GM19193 (cell line): ENCODE data around the gene SRC.

ENCODE experiments used
- POLR2A ChIP-seq: IDR thresholded peaks from 4 replicates; pipeline ENCODE4 v1.6.1; 2011; ENCODE audit not compliant: insufficient read depth, insufficient read length; ENCODE audit errors: extremely low read depth

The SRC gene

GRCh38 chr20:37396416-37397075, 50.6 kb downstream of the SRC start:
- TF ChIP-seq POLR2A: no peak

- TF ChIP-seq POLR2A: no peak
Observed at GRCh38 chr20:37397076-37397953, 51.4 kb downstream of the SRC start.

GRCh38 chr20:37397954-37398749, 52.2 kb downstream of the SRC start:
- TF ChIP-seq POLR2A: no peak

GRCh38 chr20:37398750-37399621, 53.0 kb downstream of the SRC start:
- peak; percentile 11 for TF ChIP-seq POLR2A

GRCh38 chr20:37401282-37401929, 55.5 kb downstream of the SRC start:
- no peak for TF ChIP-seq POLR2A

- no peak for TF ChIP-seq POLR2A
Observed at GRCh38 chr20:37401930-37402675, 56.2 kb downstream of the SRC start.

- TF ChIP-seq POLR2A: no peak
Observed at GRCh38 chr20:37403107-37404033, 57.4 kb downstream of the SRC start.

- no peak for TF ChIP-seq POLR2A
Observed at GRCh38 chr20:37404461-37404890, 58.5 kb downstream of the SRC start.

GRCh38 chr20:37405351-37405897, 59.5 kb downstream of the SRC start:
- TF ChIP-seq POLR2A: no peak

GRCh38 chr20:37406010-37406998, 60.4 kb downstream of the SRC start:
- TF ChIP-seq POLR2A: peak; percentile 45
